Measurements from ENCODE around the gene SPATA24.

DNA sequence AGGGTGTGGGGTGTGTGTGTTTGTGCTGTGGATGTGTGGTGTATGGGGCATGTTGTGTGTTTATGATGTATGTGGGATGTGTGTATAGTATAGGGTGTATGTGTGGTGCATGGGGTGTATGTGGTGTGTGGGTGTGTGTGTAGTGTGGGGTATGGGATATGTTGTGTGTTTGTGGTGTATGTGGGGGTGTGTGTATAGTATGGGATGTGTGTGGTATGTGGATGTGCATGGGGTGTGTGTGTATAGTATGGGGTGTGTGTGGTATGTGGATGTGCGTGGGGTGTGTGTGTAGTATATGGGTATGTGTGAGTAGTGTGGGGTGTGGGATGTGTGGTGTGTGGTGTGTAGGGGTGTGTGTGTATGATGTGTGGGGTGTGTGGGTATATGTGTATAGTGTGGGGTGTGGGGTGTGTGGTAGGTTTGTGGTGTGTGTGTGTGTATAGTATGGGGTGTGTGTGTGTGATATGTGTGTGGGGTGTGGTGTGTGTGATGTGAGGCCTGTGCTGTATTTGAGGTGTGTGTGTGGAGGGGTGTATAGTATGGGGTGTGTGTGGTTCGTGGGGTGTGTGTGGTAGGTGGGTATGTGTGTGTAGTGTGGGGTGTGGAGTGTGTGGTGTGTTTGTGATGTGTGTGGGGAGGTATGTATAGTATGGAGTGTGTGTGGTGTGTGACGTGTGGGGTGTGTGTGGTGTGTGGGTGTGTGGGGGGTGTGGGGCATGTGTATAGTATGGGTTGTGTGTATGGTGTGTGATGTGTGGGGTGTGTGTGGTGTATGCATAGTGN lies 48.2 kb upstream of the SPATA24 start:
- TF ChIP-seq EP300 (IDR thresholded peaks at IDR 0.05) (no peak), POLR2A (IDR thresholded peaks at IDR 0.05) (no peak), POLR2AphosphoS5 (IDR thresholded peaks at IDR 0.05) (no peak)
- TF ChIP-seq, protein P1, sequence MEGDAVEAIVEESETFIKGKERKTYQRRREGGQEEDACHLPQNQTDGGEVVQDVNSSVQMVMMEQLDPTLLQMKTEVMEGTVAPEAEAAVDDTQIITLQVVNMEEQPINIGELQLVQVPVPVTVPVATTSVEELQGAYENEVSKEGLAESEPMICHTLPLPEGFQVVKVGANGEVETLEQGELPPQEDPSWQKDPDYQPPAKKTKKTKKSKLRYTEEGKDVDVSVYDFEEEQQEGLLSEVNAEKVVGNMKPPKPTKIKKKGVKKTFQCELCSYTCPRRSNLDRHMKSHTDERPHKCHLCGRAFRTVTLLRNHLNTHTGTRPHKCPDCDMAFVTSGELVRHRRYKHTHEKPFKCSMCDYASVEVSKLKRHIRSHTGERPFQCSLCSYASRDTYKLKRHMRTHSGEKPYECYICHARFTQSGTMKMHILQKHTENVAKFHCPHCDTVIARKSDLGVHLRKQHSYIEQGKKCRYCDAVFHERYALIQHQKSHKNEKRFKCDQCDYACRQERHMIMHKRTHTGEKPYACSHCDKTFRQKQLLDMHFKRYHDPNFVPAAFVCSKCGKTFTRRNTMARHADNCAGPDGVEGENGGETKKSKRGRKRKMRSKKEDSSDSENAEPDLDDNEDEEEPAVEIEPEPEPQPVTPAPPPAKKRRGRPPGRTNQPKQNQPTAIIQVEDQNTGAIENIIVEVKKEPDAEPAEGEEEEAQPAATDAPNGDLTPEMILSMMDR (IDR thresholded peaks at IDR 0.05) = no peak
